Keratinocyte (primary cell): ENCODE results near the gene LMNTD2. TPM values are rescaled to one million over a fixed set of nuclear protein-coding genes. Genes with fewer than 3 reads are reported as not detected.

Source experiments
- DNase-seq: peaks from one replicate; pipeline ENCODE4 v3.0.0-alpha.2; 2011; ENCODE audit warnings: low read depth, missing footprints, low spot score
- FAIRE-seq: peaks from 2 replicates; lab custom pipeline; 2011; peaks lifted over from hg19 to GRCh38; lab: Jason Lieb, UNC
- H2AFZ ChIP-seq: 2 replicates; pipeline ENCODE4 v1.6.0; 2012; ENCODE audit warnings: low read length, control low read depth, inconsistent platforms; ENCODE audit not compliant: control insufficient read depth
- H3K27ac ChIP-seq: 2 replicates; pipeline ENCODE4 v1.5.1; 2011; ENCODE audit warnings: low read length; ENCODE audit not compliant: control insufficient read depth, insufficient read depth
- H3K27me3 ChIP-seq: 3 replicates; pipeline ENCODE4 v1.6.0; 2011; ENCODE audit warnings: low read length; ENCODE audit not compliant: control insufficient read depth, insufficient read depth; ENCODE audit errors: extremely low read depth
- H3K36me3 ChIP-seq, 2 experiments: 2 replicates in 1 of 2; 3 replicates in 1 of 2; pipeline ENCODE4 v1.5.1; 2011; ENCODE audit warnings: low read length in 2 of 2, mild to moderate bottlenecking in 1 of 2; ENCODE audit not compliant: control insufficient read depth in 2 of 2, insufficient read depth in 2 of 2; ENCODE audit errors: extremely low read depth in 1 of 2
- H3K4me1 ChIP-seq: 3 replicates; pipeline ENCODE4 v1.5.1; 2011; ENCODE audit warnings: low read length; ENCODE audit not compliant: control insufficient read depth, insufficient read depth; ENCODE audit errors: extremely low read depth
- H3K4me2 ChIP-seq: 3 replicates; pipeline ENCODE4 v1.6.0; 2011; ENCODE audit warnings: low read depth, low read length; ENCODE audit not compliant: control insufficient read depth, insufficient read depth; ENCODE audit errors: extremely low read depth
- H3K4me3 ChIP-seq, 3 experiments: fragments of 200-600 bp in 1 of 3; sonication (generic) in 1 of 3; 2 replicates in 2 of 3; 3 replicates in 1 of 3; pipeline ENCODE4 v1.5.1; 2011 to 2016; ENCODE audit warnings: low read length in 3 of 3, mild to moderate bottlenecking in 3 of 3, control low read depth in 2 of 3, inconsistent platforms in 1 of 3, low read depth in 1 of 3, mixed read lengths in 1 of 3, mixed run types in 1 of 3, moderate library complexity in 1 of 3; ENCODE audit not compliant: control insufficient read depth in 2 of 3, insufficient read depth in 2 of 3; ENCODE audit errors: extremely low read depth in 1 of 3
- H3K79me2 ChIP-seq: 2 replicates; pipeline ENCODE4 v1.6.0; 2012; ENCODE audit warnings: low read length; ENCODE audit not compliant: control insufficient read depth, insufficient read depth
- H3K9ac ChIP-seq: 3 replicates; pipeline ENCODE4 v1.6.0; 2011; ENCODE audit warnings: low read length; ENCODE audit not compliant: control insufficient read depth, insufficient read depth; ENCODE audit errors: extremely low read depth
- H3K9me1 ChIP-seq: 3 replicates; pipeline ENCODE4 v1.6.0; 2011; ENCODE audit warnings: low read length; ENCODE audit not compliant: control insufficient read depth, insufficient read depth; ENCODE audit errors: extremely low read depth
- H3K9me3 ChIP-seq: 2 replicates; pipeline ENCODE4 v1.5.1; 2012; ENCODE audit warnings: low read depth, low read length; ENCODE audit not compliant: control insufficient read depth
- H4K20me1 ChIP-seq: 3 replicates; pipeline ENCODE4 v1.6.0; 2011; ENCODE audit warnings: low read length; ENCODE audit not compliant: control insufficient read depth, insufficient read depth; ENCODE audit errors: extremely low read depth
- EZH2 ChIP-seq: IDR thresholded peaks from one replicate; pipeline ENCODE4 v1.6.1; 2012; ENCODE audit warnings: inconsistent platforms, mild to moderate bottlenecking, low read length, moderate library complexity
- dilution Hi-C: fragments of 300-500 bp; cut with MboI; formaldehyde crosslinking; loops from one replicate; pipeline ENCODE4 v1.7.0; 2020; ENCODE audit warnings: low sequenced_read_pairs; ENCODE audit not compliant: extremely low pct_ligation_motif_present
- polyA plus RNA-seq, 5 experiments: library from polyadenylated mRNA; depleted of rRNA in 3 of 5; stranded (reverse) in 3 of 5; stranded (forward) in 1 of 5; unstranded in 1 of 5; fragments of >200 nt; gene quantifications; 1 replicate in 1 of 5; 2 replicates in 3 of 5; 3 replicates in 1 of 5; pipeline versions ENCODE4 v1.2.1 to v1.2.3, GENCODE V29; 2011 to 2012; ENCODE audit warnings: missing spikeins in 2 of 5, low read depth in 1 of 5, low replicate concordance in 1 of 5
- TF ChIP-seq, protein P1 (sequence below), 3 experiments: IDR thresholded peaks in 1 of 3; conservative IDR thresholded peaks in 1 of 3; optimal IDR thresholded peaks in 1 of 3; 2 replicates in 2 of 3; 3 replicates in 1 of 3; pipeline versions ENCODE3 to v1.5.1; 2011; ENCODE audit warnings: low read length in 3 of 3, mild to moderate bottlenecking in 3 of 3, moderate library complexity in 2 of 3, control low read depth in 1 of 3, inconsistent platforms in 1 of 3; ENCODE audit not compliant: insufficient read depth in 2 of 3; ENCODE audit errors: extremely low read depth in 1 of 3

Gene LMNTD2
- polyA plus RNA-seq, 1 donor (not counting 4 experiments of a cell fraction or from before 2014, with no cell fraction given): 1.2 TPM

DNA sequence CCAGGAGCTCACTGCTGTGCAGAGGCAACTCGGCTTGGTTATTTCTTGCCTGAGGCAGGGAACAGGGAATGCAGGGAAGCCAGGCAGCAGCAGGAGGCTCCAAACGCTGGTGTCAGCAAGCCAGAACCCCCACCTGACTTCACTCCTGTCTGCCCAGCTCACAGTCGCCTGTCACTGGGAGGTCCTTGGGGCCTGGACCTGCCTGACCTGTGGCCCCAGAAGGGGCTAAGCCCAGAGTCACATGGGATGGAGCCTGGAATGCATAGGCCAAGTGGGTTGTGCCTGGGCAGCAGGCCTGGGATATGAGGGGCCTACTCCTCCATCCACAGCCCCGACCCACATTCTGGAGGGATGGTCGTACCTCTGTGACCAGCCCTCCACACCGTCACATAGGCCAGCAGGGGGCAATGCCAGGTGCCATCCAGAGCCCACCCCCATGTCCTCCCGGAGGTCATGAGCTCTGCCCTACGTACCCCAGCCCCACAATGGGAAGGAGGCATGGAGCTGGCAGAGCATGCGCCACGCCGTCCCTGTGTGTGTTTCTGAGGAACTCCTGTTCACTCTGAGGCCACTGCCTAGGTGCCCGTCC, 5.5 kb upstream of the LMNTD2 start:
- no peak for TF ChIP-seq EZH2
- TF ChIP-seq, protein P1, sequence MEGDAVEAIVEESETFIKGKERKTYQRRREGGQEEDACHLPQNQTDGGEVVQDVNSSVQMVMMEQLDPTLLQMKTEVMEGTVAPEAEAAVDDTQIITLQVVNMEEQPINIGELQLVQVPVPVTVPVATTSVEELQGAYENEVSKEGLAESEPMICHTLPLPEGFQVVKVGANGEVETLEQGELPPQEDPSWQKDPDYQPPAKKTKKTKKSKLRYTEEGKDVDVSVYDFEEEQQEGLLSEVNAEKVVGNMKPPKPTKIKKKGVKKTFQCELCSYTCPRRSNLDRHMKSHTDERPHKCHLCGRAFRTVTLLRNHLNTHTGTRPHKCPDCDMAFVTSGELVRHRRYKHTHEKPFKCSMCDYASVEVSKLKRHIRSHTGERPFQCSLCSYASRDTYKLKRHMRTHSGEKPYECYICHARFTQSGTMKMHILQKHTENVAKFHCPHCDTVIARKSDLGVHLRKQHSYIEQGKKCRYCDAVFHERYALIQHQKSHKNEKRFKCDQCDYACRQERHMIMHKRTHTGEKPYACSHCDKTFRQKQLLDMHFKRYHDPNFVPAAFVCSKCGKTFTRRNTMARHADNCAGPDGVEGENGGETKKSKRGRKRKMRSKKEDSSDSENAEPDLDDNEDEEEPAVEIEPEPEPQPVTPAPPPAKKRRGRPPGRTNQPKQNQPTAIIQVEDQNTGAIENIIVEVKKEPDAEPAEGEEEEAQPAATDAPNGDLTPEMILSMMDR (optimal IDR thresholded peaks at IDR 0.05 in 1 of 3, IDR thresholded peaks at IDR 0.05 in 1 of 3, conservative IDR thresholded peaks at IDR 0.05 in 1 of 3; ENCODE audit: extremely low read depth in 1 of 3, insufficient read depth in 2 of 3, low read length in 3 of 3): peak in 2 of 3 experiments; percentile 16 to 25
- no peaks in the 10 kb centered on the region for H4K20me1 ChIP-seq

DNA sequence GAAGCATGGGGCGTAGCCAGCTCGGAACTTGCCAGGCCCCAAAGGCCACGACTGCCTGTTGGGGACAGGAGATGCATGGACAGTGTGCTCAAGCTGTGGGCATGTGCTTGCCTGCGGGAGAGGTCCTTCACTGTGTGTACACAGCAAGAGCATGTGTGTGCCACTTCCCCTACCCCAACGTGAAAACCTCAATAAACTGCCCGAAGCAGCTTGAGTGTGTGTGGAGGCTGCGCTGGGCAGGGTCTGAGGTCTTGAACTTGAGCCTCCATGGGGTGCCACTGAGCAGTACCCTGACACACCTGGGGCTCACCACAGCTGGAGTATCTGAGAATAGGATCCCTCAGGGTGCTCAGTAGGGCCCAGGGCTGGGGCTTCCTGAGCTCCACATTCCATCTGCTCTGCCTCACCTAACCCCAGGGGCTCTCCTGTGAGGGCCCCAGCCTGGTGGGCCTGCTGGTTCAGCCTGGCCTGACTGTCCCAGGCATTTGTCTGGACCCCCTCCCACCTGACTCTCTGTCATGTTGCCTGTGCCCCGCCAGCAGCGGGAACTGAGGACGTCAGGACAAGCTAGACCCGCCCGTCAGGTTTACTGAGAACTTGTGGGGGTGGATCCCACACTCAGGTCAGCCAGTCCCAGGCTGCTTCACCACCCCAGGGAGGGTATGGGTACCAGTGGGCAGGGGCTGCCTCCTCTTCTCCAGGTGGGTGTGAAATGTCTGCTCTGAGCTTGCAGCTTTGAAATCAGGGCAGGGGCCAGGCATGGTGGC, 3.5 kb upstream of the LMNTD2 start:
- Histone ChIP-seq H3K9me3 (no peaks in the 10 kb centered on the region), H3K4me2 (no peak overlapping the region), H2AFZ (no peak overlapping the region), H3K27me3 (no peaks in the 10 kb centered on the region), H3K9me1 (no peaks in the 10 kb centered on the region), H3K9ac (no peak overlapping the region), H3K4me3 (no peak overlapping the region), H3K27ac (no peak overlapping the region), H3K79me2 (peaks cover 21% of the 10 kb centered on the region), H3K36me3 (peaks cover 4 to 18% of the 10 kb centered on the region in 2 experiments), H4K20me1 (no peaks in the 10 kb centered on the region), H3K4me1 (peaks cover 23% of the 10 kb centered on the region)
- TF ChIP-seq, protein P1 (optimal IDR thresholded peaks at IDR 0.05 in 1 of 3, IDR thresholded peaks at IDR 0.05 in 1 of 3, conservative IDR thresholded peaks at IDR 0.05 in 1 of 3; ENCODE audit: extremely low read depth in 1 of 3, insufficient read depth in 2 of 3, low read length in 3 of 3): no peak
- TF ChIP-seq EZH2: no peak
- FAIRE-seq: no peak
- no peak for DNase-seq
- dilution Hi-C loops: no loop called here

More for the DNA sequence above, 5.5 kb upstream of the LMNTD2 start:
- Histone ChIP-seq H3K9me3 (no peaks in the 10 kb centered on the region), H3K4me2 (no peak overlapping the region), H3K9ac (no peak overlapping the region), H3K27ac (no peak overlapping the region), H2AFZ (no peak overlapping the region), H3K36me3 (peaks cover 4 to 18% of the 10 kb centered on the region in 2 experiments), H3K9me1 (no peaks in the 10 kb centered on the region), H3K27me3 (no peaks in the 10 kb centered on the region), H3K79me2 (peaks cover 21% of the 10 kb centered on the region), H3K4me3 (no peak overlapping the region), H3K4me1 (peaks cover 20% of the 10 kb centered on the region)
- DNase-seq (no peak), FAIRE-seq (no peak)
- dilution Hi-C loops: no loop called here
